Gastrocnemius medialis (tissue), 4 donors: ENCODE results near the gene C18orf63.
"Not testable (repeated sequence)": the region's sequence is repeated elsewhere in the genome, so short reads cannot be mapped to it uniquely, and the experiment has no call there.

ENCODE experiments used
- CTCF ChIP-seq, 5 experiments: fragments of 450-650 bp in 3 of 5; fragments of 200-600 bp in 2 of 5; sonication (generic) in 2 of 5; IDR thresholded peaks in 4 of 5; conservative IDR thresholded peaks in 1 of 5; 1 replicate in 4 of 5; 2 replicates in 1 of 5; pipeline ENCODE4 v1.5.1; 2016 to 2019; ENCODE audit warnings: antibody characterized with exemption in 5 of 5, mild to moderate bottlenecking in 3 of 5, moderate library complexity in 3 of 5
- POLR2A ChIP-seq, 2 donors: fragments of 450-650 bp; IDR thresholded peaks; one replicate each; pipeline ENCODE4 v1.6.1; 2017; ENCODE audit warnings: antibody characterized with exemption in 2 of 2, mild to moderate bottlenecking in 2 of 2, moderate library complexity in 2 of 2

GRCh38 chr18:74326791-74327190 lies 11.2 kb downstream of the C18orf63 start:
- not testable (repeated sequence) for TF ChIP-seq CTCF (IDR thresholded peaks at IDR 0.05 in 4 of 5, conservative IDR thresholded peaks at IDR 0.05 in 1 of 5); POLR2A (IDR thresholded peaks at IDR 0.05)
